RWPE2 (cell line): Measurements from ENCODE around the gene SOX21.

Experiments
- ATAC-seq: fragments of 200-7000 bp; cut with Tn5 transposase; 3 replicates; pipeline ENCODE4 v1.9.1; 2021; ENCODE audit warnings: low read depth
- DNase-seq: peaks from one replicate; pipeline ENCODE4 v3.0.0-alpha.2; 2020; ENCODE audit warnings: low spot score
- H3K27ac ChIP-seq: fragments of 450-650 bp; 2 replicates; pipeline ENCODE4 v1.5.1; 2017; ENCODE audit warnings: mild to moderate bottlenecking; ENCODE audit not compliant: poor library complexity, severe bottlenecking
- H3K27me3 ChIP-seq: fragments of 250-450 bp; sonication (Bioruptor Pico); 2 replicates; pipeline ENCODE4 v1.5.1; 2021; ENCODE audit warnings: mild to moderate bottlenecking, moderate library complexity; ENCODE audit not compliant: insufficient read depth, poor library complexity, severe bottlenecking
- H3K36me3 ChIP-seq: fragments of 250-450 bp; sonication (Bioruptor Pico); 2 replicates; pipeline ENCODE4 v1.5.1; 2020; ENCODE audit warnings: low read depth, mild to moderate bottlenecking, moderate library complexity
- H3K4me1 ChIP-seq: fragments of 250-450 bp; sonication (Bioruptor Pico); 2 replicates; pipeline ENCODE4 v1.5.1; 2021; ENCODE audit warnings: mild to moderate bottlenecking, moderate library complexity; ENCODE audit not compliant: insufficient read depth, poor library complexity, severe bottlenecking
- H3K4me3 ChIP-seq: fragments of 250-450 bp; sonication (Bioruptor Pico); 2 replicates; pipeline ENCODE4 v1.5.1; 2021; ENCODE audit warnings: mild to moderate bottlenecking, moderate library complexity; ENCODE audit not compliant: severe bottlenecking
- H3K9me3 ChIP-seq: fragments of 250-450 bp; sonication (Bioruptor Pico); 2 replicates; pipeline ENCODE4 v1.5.1; 2021; ENCODE audit warnings: mild to moderate bottlenecking, moderate library complexity; ENCODE audit not compliant: severe bottlenecking
- TF ChIP-seq, protein P1 (sequence below): fragments of 450-650 bp; IDR thresholded peaks from one replicate; pipeline ENCODE4 v1.5.1; 2017; ENCODE audit warnings: mild to moderate bottlenecking, moderate library complexity; ENCODE audit not compliant: poor library complexity, severe bottlenecking

The SOX21 gene

DNA sequence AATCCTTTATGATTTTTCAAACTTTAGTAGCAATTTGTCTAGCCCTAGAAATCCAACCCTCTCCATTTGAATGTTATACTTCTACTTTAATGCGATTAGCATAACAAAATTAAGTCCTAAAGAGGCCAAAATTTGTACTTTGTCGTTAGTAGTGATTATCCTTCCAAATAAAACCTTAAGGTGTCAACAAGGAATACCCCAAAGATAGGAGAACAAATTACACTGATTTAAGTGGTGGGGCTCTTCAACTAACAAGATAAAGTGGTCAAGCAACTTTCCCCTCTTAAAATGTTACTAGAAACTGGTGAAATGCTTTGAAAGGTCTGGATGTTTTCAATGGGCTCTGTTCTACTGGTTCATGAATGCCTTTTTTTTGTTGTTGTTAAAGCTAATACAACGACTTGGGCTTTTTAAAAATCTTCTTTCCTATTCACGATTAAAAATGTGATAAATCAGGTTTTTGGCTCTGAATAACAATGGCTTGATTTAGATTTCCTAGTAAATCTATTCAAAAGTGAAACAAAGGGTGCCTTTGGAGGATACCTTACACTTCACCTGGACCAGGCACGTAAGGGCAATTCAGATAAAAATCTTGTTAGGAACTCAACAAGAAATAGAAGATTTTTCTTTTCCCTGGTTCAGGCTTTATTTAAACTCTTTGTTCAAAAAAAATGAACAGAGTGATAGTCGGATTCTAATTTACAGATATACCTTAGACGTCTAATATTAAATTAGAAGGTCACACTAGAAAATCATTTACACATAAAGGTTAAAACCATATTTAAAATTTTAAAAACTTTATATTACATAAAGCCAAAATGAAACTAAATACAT lies 3.1 kb downstream of the SOX21 start:
- Histone ChIP-seq H3K4me3 (no peak overlapping the region), H3K9me3 (no peaks in the 10 kb centered on the region), H3K27me3 (peaks cover 86% of the 10 kb centered on the region), H3K4me1 (no peaks in the 10 kb centered on the region), H3K36me3 (no peaks in the 10 kb centered on the region), H3K27ac (no peak overlapping the region)
- TF ChIP-seq, protein P1, sequence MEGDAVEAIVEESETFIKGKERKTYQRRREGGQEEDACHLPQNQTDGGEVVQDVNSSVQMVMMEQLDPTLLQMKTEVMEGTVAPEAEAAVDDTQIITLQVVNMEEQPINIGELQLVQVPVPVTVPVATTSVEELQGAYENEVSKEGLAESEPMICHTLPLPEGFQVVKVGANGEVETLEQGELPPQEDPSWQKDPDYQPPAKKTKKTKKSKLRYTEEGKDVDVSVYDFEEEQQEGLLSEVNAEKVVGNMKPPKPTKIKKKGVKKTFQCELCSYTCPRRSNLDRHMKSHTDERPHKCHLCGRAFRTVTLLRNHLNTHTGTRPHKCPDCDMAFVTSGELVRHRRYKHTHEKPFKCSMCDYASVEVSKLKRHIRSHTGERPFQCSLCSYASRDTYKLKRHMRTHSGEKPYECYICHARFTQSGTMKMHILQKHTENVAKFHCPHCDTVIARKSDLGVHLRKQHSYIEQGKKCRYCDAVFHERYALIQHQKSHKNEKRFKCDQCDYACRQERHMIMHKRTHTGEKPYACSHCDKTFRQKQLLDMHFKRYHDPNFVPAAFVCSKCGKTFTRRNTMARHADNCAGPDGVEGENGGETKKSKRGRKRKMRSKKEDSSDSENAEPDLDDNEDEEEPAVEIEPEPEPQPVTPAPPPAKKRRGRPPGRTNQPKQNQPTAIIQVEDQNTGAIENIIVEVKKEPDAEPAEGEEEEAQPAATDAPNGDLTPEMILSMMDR, result no peak
- no peak for ATAC-seq
- no peak for DNase-seq

GRCh38 chr13:94708031-94708859 lies 4.1 kb downstream of the SOX21 start:
- DNase-seq, result no peak
- TF ChIP-seq, protein P1, result no peak
- Histone ChIP-seq H3K27me3 (peaks cover 76% of the 10 kb centered on the region), H3K27ac (no peak overlapping the region), H3K4me1 (no peaks in the 10 kb centered on the region), H3K9me3 (no peaks in the 10 kb centered on the region), H3K4me3 (no peak overlapping the region), H3K36me3 (no peaks in the 10 kb centered on the region)
- ATAC-seq, result no peak

GRCh38 chr13:94707400-94708021 lies 4.8 kb downstream of the SOX21 start:
- ATAC-seq (no peak), DNase-seq (no peak)
- Histone ChIP-seq H3K4me1 (no peaks in the 10 kb centered on the region), H3K4me3 (no peak overlapping the region), H3K27me3 (peaks cover 69% of the 10 kb centered on the region), H3K9me3 (no peaks in the 10 kb centered on the region), H3K27ac (no peak overlapping the region), H3K36me3 (no peaks in the 10 kb centered on the region)
- TF ChIP-seq, protein P1, result no peak

- no peak overlapping the region for H3K4me3 ChIP-seq
- H3K36me3 ChIP-seq, result no peaks in the 10 kb centered on the region
- H3K4me1 ChIP-seq, result no peaks in the 10 kb centered on the region
- H3K27me3 ChIP-seq, result peaks cover 63% of the 10 kb centered on the region
- H3K9me3 ChIP-seq, result no peaks in the 10 kb centered on the region
- H3K27ac ChIP-seq, result no peak overlapping the region
- TF ChIP-seq, protein P1, result no peak
- DNase-seq (no peak), ATAC-seq (no peak)
These were observed 5.4 kb downstream of the SOX21 start for GRCh38 chr13:94706843-94707399.
